Ascending aorta (tissue), 2 donors: Measurements from ENCODE around the gene ZNF800. TPM values are rescaled to one million over a fixed set of nuclear protein-coding genes. Genes with fewer than 3 reads are reported as not detected.
A peak's percentile ranks its signal among the peaks of the same experiment; 100 is the strongest.
"Not testable (repeated sequence)": the region's sequence is repeated elsewhere in the genome, so short reads cannot be mapped to it uniquely, and the experiment has no call there.

Experiments used
- DNase-seq, 2 donors: peaks; one replicate each; pipeline ENCODE4 v3.0.0-alpha.2; 2019; ENCODE audit warnings: low spot score in 2 of 2
- H3K27ac ChIP-seq, 2 donors: fragments of 200-600 bp; sonication (generic); one replicate each; pipeline ENCODE4 v1.5.1; 2016 to 2017; ENCODE audit warnings: mild to moderate bottlenecking in 1 of 2
- H3K27me3 ChIP-seq: fragments of 200-600 bp; sonication (generic); one replicate; pipeline ENCODE4 v1.5.1; 2017
- H3K36me3 ChIP-seq, 2 donors: fragments of 200-600 bp; sonication (generic); one replicate each; pipeline ENCODE4 v1.5.1; 2016
- H3K4me1 ChIP-seq, 2 donors: fragments of 200-600 bp; sonication (generic); one replicate each; pipeline ENCODE4 v1.5.1; 2016 to 2017; ENCODE audit warnings: mild to moderate bottlenecking in 1 of 2
- H3K4me3 ChIP-seq, 2 donors: fragments of 200-600 bp; sonication (generic); one replicate each; pipeline ENCODE4 v1.5.1; 2016 to 2017; ENCODE audit warnings: mild to moderate bottlenecking in 1 of 2
- H3K9me3 ChIP-seq, 2 donors: fragments of 200-600 bp; sonication (generic); one replicate each; pipeline ENCODE4 v1.5.1; 2016
- intact Hi-C: fragments of 100-400 bp; cut with DNase I; formaldehyde crosslinking; loops from one replicate; pipeline ENCODE4 v1.15.1; 2023
- total RNA-seq: library from RNA; depleted of rRNA; stranded (reverse); fragments of >200 nt; gene quantifications from one replicate; pipeline ENCODE4 v1.1.0, GENCODE V29; 2016
- TF ChIP-seq, protein P1 (sequence below), 3 experiments: fragments of 200-600 bp in 2 of 3; fragments of 450-650 bp in 1 of 3; sonication (generic) in 2 of 3; IDR thresholded peaks; one replicate each; pipeline ENCODE4 v1.5.1; 2016 to 2019; ENCODE audit warnings: antibody characterized with exemption in 3 of 3, mild to moderate bottlenecking in 1 of 3, moderate library complexity in 1 of 3

The ZNF800 gene, protein sequence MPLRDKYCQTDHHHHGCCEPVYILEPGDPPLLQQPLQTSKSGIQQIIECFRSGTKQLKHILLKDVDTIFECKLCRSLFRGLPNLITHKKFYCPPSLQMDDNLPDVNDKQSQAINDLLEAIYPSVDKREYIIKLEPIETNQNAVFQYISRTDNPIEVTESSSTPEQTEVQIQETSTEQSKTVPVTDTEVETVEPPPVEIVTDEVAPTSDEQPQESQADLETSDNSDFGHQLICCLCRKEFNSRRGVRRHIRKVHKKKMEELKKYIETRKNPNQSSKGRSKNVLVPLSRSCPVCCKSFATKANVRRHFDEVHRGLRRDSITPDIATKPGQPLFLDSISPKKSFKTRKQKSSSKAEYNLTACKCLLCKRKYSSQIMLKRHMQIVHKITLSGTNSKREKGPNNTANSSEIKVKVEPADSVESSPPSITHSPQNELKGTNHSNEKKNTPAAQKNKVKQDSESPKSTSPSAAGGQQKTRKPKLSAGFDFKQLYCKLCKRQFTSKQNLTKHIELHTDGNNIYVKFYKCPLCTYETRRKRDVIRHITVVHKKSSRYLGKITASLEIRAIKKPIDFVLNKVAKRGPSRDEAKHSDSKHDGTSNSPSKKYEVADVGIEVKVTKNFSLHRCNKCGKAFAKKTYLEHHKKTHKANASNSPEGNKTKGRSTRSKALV
- 36.9 TPM for total RNA-seq

DNA sequence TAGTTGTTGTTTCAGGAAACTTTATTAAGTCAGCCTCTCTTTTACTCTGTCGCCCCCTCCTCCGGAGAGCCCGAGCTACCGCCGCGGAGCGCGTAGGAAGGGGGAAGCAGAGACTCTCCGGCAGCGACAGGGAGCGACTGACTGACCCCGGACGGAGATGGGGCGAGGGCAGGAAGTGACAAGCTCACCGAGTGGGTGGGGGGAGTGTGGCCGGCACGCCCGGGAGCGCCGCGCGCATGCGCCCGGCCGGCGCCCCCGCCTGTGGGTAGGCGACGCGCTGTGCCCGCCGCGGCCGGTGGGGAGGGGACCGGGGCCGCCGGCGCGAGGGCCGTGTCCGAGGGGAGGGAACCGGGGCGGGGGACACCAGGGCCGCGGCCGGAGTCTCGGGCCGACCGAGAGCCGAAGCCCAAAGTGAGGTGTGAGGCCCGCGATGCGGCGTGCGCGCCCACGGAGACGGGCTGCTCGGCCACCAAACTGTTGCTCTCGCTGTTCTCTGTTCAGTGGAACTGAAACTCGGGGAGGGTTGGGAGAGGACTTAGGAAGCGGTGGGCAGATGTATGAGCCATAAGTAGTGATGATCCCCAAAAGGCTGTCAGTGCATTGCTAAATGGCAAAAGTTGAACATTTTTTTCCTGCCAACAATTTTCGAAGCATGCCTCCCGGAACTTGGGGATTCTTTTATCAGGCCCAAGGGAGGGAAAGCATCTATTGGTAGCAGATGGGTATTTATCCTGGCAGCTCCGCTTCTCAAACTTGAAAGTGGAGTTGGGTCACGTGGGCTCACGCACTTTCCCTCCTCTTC, at the start of gene ZNF800:
ZNF800 (minus strand) TSS at position 143 of the 802 bp plus-strand sequence. CDS start 1,151 bp downstream, outside the sequence.
- Histone ChIP-seq H3K27ac (peak within 1 kb of the TSS; percentile 98 to 99), H3K9me3 (no peaks in the 10 kb centered on the region), H3K4me3 (peak within 1 kb of the TSS; percentile 94 to 97), H3K4me1 (peaks cover 9 to 15% of the 10 kb centered on the region in 2 donors), H3K27me3 (no peaks in the 10 kb centered on the region), H3K36me3 (peaks cover 0 to 5% of the 10 kb centered on the region in 2 donors)
- intact Hi-C loops, result loop anchor here (1.0 to 5.0 kb wide), 4 partner anchors 140 to 950 kb away; partner anchors contain the start of genes GCC1, GRM8, RBM28 and SND1
- TF ChIP-seq, protein P1, sequence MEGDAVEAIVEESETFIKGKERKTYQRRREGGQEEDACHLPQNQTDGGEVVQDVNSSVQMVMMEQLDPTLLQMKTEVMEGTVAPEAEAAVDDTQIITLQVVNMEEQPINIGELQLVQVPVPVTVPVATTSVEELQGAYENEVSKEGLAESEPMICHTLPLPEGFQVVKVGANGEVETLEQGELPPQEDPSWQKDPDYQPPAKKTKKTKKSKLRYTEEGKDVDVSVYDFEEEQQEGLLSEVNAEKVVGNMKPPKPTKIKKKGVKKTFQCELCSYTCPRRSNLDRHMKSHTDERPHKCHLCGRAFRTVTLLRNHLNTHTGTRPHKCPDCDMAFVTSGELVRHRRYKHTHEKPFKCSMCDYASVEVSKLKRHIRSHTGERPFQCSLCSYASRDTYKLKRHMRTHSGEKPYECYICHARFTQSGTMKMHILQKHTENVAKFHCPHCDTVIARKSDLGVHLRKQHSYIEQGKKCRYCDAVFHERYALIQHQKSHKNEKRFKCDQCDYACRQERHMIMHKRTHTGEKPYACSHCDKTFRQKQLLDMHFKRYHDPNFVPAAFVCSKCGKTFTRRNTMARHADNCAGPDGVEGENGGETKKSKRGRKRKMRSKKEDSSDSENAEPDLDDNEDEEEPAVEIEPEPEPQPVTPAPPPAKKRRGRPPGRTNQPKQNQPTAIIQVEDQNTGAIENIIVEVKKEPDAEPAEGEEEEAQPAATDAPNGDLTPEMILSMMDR (IDR thresholded peaks at IDR 0.05), result no peak
- DNase-seq, result peak; percentile 63 to 95

GRCh38 chr7:127440206-127440605, 47.7 kb upstream of the ZNF800 start:
- intact Hi-C loops, result no loop called here
- Histone ChIP-seq H3K4me1 (no peaks in the 10 kb centered on the region), H3K27ac (no peak overlapping the region), H3K27me3 (no peaks in the 10 kb centered on the region), H3K4me3 (no peak overlapping the region), H3K36me3 (no peaks in the 10 kb centered on the region), H3K9me3 (peaks cover 0 to 1% of the 10 kb centered on the region in 2 donors)
- DNase-seq, result no peak
- TF ChIP-seq, protein P1 (IDR thresholded peaks at IDR 0.05), result no peak

- intact Hi-C loops, result no loop called here
- Histone ChIP-seq H3K9me3 (no peaks in the 10 kb centered on the region), H3K27ac (no peak overlapping the region), H3K4me1 (no peaks in the 10 kb centered on the region), H3K27me3 (no peaks in the 10 kb centered on the region), H3K4me3 (no peak overlapping the region), H3K36me3 (no peaks in the 10 kb centered on the region)
- DNase-seq, result no peak
- TF ChIP-seq, protein P1 (IDR thresholded peaks at IDR 0.05), result no peak
These were observed 46.3 kb upstream of the ZNF800 start for GRCh38 chr7:127438836-127439235.

DNA sequence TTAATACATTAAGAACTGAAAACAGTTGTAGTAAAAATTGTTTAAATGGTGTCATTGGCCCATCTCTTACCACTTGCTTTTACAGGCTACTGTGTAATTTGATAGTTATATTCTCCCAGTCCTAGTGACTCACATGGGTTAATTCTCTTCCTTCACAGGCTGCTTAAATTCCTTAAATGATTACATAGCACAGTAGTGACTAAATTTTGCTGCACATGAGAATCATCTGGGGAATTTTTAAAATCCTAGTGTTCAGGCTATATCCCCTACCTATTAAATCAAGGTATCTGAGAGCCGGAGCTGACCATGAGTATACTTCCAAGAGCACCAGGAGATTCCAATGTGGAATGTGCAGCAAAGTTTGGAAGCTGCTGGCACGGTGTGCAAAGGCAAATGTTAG, 45.3 kb upstream of the ZNF800 start:
- intact Hi-C loops, result no loop called here
- H3K27me3 ChIP-seq, result no peaks in the 10 kb centered on the region
- no peaks in the 10 kb centered on the region for H3K9me3 ChIP-seq
- H3K4me1 ChIP-seq, result no peaks in the 10 kb centered on the region
- TF ChIP-seq, protein P1 (IDR thresholded peaks at IDR 0.05), result no peak
- H3K36me3 ChIP-seq, result no peaks in the 10 kb centered on the region
- H3K27ac ChIP-seq, result no peak overlapping the region
- no peak overlapping the region for H3K4me3 ChIP-seq
- DNase-seq, result no peak

GRCh38 chr7:127437241-127437640, 44.7 kb upstream of the ZNF800 start:
- no peak overlapping the region for H3K27ac ChIP-seq
- H3K4me1 ChIP-seq, result no peaks in the 10 kb centered on the region
- intact Hi-C loops, result no loop called here
- DNase-seq, result no peak
- H3K36me3 ChIP-seq, result no peaks in the 10 kb centered on the region
- TF ChIP-seq, protein P1 (IDR thresholded peaks at IDR 0.05), result no peak
- H3K4me3 ChIP-seq, result no peak overlapping the region
- no peaks in the 10 kb centered on the region for H3K9me3 ChIP-seq
- H3K27me3 ChIP-seq, result no peaks in the 10 kb centered on the region

DNA sequence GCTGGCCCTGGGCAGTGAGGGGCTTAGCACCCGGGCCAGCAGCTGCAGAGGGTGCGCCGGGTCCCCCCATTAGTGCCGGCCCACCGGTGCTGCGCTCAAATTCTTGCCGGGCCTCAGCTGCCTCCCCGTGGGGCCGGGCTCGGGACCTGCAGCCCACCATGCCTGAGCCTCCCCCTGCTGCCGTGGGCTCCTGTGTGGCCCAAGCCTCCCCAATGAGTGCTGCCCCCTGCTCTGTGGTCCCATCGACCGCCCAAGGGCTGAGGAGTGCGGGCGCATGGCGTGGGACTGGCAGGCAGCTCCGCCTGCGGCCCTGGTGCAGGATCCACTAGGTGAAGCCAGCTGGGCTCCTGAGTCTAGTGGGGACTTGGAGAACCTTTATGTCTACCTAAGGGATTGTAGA, 36.8 kb upstream of the ZNF800 start:
- intact Hi-C loops, H3K27ac ChIP-seq, H3K9me3 ChIP-seq, H3K27me3 ChIP-seq, H3K36me3 ChIP-seq, H3K4me3 ChIP-seq, H3K4me1 ChIP-seq, DNase-seq: not testable (repeated sequence)
